PFSK-1 (cell line): Measurements from ENCODE around the gene KCNK17.
A peak's percentile ranks its signal among the peaks of the same experiment; 100 is the strongest.

Experiments
- FOXP2 ChIP-seq: optimal IDR thresholded peaks from 2 replicates; pipeline ENCODE3; 2011; ENCODE audit warnings: borderline replicate concordance, control low read depth, inconsistent platforms; ENCODE audit not compliant: insufficient read depth; ENCODE audit errors: extremely low read length, extremely low read depth
- POLR2AphosphoS5 ChIP-seq: IDR thresholded peaks from 2 replicates; pipeline ENCODE4 v1.6.1; 2012; ENCODE audit warnings: low read depth, mild to moderate bottlenecking, control low read depth, low read length, moderate library complexity
- SIN3A ChIP-seq: IDR thresholded peaks from 2 replicates; pipeline ENCODE4 v1.6.1; 2012; ENCODE audit warnings: mild to moderate bottlenecking, low read length, moderate library complexity, borderline replicate concordance; ENCODE audit not compliant: insufficient read depth
- TAF1 ChIP-seq: IDR thresholded peaks from 2 replicates; pipeline ENCODE4 v1.6.1; 2012; ENCODE audit warnings: low read length, control low read depth, borderline replicate concordance; ENCODE audit not compliant: insufficient read depth
- TF ChIP-seq, protein P1 (sequence below), 2 experiments: IDR thresholded peaks; 2 replicates each; pipeline versions ENCODE4 v1.6.1 to v1.8.0; 2011 to 2012; ENCODE audit warnings: low read depth in 2 of 2, low read length in 2 of 2, control low read depth in 1 of 2, inconsistent platforms in 1 of 2, mild to moderate bottlenecking in 1 of 2, moderate library complexity in 1 of 2; ENCODE audit not compliant: insufficient read depth in 1 of 2

KCNK17 gene

DNA sequence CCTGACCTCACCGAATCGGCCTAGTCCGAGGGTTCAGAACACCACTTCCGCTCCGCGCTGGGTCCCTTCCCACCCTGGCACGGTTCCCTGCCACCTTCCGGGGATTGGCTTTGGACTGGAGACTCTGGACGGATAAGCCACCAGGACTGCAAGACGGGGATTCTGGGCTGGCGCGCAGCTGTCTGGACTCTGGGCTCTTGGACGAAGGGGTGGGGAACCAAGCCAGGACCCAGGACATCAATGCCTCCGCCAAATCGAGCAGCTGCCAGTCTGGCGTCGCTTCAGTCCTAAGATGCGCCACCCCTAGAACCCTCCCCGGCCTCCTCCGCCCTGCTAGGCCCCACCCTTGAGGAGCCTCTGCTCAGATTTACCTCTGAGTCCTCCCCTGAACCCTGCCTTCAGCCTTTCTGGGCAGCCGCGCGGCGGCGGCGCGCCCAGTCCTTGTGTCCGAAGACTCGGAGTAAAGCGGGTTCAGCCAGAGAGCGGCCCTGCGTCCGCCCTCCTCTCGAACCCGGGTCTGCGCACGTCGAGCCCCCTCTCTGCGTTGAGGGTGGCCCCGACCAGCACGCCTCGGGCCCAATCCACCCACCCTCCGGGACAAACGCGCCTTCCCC, 1.2 kb downstream of the KCNK17 start:
- TF ChIP-seq, protein P1, sequence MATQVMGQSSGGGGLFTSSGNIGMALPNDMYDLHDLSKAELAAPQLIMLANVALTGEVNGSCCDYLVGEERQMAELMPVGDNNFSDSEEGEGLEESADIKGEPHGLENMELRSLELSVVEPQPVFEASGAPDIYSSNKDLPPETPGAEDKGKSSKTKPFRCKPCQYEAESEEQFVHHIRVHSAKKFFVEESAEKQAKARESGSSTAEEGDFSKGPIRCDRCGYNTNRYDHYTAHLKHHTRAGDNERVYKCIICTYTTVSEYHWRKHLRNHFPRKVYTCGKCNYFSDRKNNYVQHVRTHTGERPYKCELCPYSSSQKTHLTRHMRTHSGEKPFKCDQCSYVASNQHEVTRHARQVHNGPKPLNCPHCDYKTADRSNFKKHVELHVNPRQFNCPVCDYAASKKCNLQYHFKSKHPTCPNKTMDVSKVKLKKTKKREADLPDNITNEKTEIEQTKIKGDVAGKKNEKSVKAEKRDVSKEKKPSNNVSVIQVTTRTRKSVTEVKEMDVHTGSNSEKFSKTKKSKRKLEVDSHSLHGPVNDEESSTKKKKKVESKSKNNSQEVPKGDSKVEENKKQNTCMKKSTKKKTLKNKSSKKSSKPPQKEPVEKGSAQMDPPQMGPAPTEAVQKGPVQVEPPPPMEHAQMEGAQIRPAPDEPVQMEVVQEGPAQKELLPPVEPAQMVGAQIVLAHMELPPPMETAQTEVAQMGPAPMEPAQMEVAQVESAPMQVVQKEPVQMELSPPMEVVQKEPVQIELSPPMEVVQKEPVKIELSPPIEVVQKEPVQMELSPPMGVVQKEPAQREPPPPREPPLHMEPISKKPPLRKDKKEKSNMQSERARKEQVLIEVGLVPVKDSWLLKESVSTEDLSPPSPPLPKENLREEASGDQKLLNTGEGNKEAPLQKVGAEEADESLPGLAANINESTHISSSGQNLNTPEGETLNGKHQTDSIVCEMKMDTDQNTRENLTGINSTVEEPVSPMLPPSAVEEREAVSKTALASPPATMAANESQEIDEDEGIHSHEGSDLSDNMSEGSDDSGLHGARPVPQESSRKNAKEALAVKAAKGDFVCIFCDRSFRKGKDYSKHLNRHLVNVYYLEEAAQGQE (IDR thresholded peaks at IDR 0.05; ENCODE audit: insufficient read depth in 1 of 2, low read depth in 2 of 2, low read length in 2 of 2) = no peak
- TF ChIP-seq FOXP2 (no peak), SIN3A (no peak), TAF1 (no peak), POLR2AphosphoS5 (no peak)

DNA sequence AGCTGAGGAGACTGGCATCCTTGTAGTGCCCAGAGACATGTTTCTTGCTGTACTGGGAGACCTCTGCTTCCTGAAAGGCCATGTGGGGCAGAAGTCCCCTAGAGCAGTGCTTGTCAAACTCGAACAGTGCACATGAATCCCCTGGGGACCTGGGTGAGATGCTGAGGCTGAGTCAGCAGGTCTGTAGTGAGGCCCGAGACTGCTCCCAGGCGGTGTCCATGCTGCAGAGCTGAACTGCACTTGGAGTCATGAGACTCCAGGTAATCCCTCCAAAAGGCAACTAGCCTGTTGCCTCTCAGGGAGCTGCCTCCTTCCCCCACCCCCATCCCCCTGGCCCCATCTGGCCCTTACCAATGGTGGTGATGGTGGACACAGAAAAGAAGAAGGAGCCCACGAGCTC, 3.7 kb downstream of the KCNK17 start:
- TF ChIP-seq, protein P1 (IDR thresholded peaks at IDR 0.05; ENCODE audit: insufficient read depth in 1 of 2, low read depth in 2 of 2, low read length in 2 of 2) = no peak
- no peak for TF ChIP-seq TAF1

DNA sequence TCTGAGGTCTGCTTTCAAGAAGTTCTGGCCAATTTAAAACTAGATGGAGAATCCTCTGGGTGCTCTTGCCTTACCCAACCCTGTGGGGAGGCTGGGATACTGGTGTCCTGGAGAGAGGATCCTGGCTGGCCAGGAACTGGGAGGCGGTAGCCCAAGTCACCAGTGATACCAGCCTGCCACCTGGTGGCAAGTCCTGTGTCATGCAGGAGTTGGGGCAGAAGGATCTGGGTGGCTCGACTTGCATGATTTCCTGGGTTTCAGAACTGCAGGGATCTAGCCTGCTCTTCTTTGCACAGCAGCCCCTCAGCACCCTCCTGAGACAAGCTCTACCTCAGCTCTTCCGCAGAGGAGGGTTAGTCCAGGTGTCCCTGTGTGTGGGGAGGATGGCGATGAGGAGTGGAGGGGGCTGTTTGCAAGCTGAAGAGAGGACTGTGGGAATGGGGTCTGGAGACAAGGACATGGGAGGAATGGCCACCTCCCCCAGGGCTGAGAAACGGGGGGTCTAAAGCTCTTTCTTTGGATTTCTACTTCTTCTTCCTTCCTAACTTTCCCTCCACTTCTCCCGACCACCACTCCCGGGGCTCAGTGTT, 4.2 kb downstream of the KCNK17 start:
- TF ChIP-seq POLR2AphosphoS5 = no peak
- TF ChIP-seq, protein P1 (IDR thresholded peaks at IDR 0.05; ENCODE audit: insufficient read depth in 1 of 2, low read depth in 2 of 2, low read length in 2 of 2) = 0 out of 4 replicates have a peak, but pooled peaks of 1 of the 2 experiments have one; percentile 13

DNA sequence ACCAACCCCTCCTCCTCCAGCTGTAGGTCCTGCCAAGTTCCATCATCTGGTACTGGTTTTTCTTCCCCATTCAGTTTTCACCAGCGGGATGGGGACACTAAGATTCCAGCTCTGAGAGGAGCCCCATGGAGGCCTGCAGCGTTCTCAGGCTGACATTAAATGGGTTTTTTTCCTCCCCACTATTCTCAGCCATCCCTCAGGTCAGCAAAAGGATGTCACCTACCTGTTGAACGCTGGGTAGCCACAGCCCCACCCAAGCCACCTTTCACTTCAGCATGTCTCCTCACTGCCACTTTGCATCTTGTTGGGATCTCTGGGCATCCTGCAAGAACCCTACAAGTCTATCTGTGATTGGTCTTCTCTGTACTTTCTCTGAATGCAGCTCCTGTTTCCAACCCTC, 6.8 kb downstream of the KCNK17 start:
- TF ChIP-seq, protein P1 (IDR thresholded peaks at IDR 0.05; ENCODE audit: insufficient read depth in 1 of 2, low read depth in 2 of 2, low read length in 2 of 2) = no peak
- no peak for TF ChIP-seq SIN3A
- no peak for TF ChIP-seq FOXP2
- no peak for TF ChIP-seq TAF1
- no peak for TF ChIP-seq POLR2AphosphoS5

DNA sequence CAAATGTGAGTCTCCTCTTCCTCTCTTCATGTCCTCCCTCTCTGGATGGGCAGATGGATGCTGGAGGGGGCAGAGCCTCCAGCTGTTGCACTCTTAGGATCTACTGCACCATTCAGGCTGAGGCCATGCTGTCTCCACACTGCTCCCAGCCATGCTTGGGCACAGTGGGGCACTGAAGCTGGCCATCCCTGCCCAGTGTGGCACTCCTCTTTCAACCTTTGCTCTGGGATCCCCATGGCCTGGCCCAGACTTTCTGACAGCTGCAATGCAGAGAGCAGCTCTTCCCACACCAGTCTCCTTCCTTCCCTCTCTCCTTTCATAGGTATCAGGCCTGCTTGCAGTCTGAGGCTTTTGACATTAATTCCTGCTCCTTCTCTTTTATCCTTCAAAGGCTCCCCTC, 9.3 kb downstream of the KCNK17 start:
- TF ChIP-seq TAF1 (no peak), POLR2AphosphoS5 (no peak), SIN3A (no peak), FOXP2 (no peak)
- TF ChIP-seq, protein P1 (IDR thresholded peaks at IDR 0.05; ENCODE audit: insufficient read depth in 1 of 2, low read depth in 2 of 2, low read length in 2 of 2) = no peak
